ENCODE data around the gene SMOC2. TPM values are rescaled to one million over a fixed set of nuclear protein-coding genes. Genes with fewer than 3 reads are reported as not detected.

Gene SMOC2
- total RNA-seq, 1 experiment from 2014 or later = 2.1 TPM

DNA sequence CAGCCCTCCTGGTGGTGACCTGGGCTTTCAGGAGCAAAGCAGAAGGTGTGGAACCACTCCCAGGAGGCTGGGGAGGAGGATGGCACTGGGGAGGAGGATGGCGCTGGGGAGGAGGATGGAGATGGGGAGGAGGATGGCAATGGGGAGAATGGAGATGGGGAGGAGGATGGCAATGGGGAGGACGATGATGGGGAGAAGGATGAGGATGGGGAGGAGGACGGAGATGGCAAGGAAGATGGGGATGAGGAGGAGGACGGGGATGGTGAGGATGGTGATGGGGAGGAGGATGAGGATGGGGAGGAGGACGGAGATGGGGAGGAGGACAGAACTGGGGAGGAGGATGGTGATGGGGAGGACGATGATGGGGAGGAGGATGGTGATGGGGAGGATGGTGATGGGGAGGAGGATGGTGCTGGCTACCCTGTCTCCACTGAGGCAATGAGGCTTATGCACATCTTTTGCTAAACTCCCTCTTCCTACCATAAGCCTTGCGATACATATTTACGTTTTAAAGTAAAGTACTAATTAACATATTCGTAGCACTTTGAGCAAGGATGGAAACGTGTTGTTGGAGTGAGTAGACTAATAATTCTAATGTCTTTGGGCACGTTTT, 7.4 kb downstream of the SMOC2 start:
- no peak overlapping the region for H3K4me3 Mint-ChIP-seq
- H2BK12ac ChIP-seq (ENCODE audit: insufficient read length, low read depth, low read length) = no peak overlapping the region
- no peak overlapping the region for H2BK120ac ChIP-seq (ENCODE audit: low read depth, low read length, poor library complexity, severe bottlenecking)
- TF ChIP-seq, protein P1, sequence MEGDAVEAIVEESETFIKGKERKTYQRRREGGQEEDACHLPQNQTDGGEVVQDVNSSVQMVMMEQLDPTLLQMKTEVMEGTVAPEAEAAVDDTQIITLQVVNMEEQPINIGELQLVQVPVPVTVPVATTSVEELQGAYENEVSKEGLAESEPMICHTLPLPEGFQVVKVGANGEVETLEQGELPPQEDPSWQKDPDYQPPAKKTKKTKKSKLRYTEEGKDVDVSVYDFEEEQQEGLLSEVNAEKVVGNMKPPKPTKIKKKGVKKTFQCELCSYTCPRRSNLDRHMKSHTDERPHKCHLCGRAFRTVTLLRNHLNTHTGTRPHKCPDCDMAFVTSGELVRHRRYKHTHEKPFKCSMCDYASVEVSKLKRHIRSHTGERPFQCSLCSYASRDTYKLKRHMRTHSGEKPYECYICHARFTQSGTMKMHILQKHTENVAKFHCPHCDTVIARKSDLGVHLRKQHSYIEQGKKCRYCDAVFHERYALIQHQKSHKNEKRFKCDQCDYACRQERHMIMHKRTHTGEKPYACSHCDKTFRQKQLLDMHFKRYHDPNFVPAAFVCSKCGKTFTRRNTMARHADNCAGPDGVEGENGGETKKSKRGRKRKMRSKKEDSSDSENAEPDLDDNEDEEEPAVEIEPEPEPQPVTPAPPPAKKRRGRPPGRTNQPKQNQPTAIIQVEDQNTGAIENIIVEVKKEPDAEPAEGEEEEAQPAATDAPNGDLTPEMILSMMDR (conservative IDR thresholded peaks at IDR 0.05) = no peak
- H3T11ph ChIP-seq (ENCODE audit: low read length) = no peak overlapping the region
- no peak for DNase-seq
- H3K23ac ChIP-seq (ENCODE audit: insufficient read length, low read depth, low read length) = no peak overlapping the region
- H3K4me2 ChIP-seq (ENCODE audit: insufficient read depth, insufficient read length, low read length) = no peak overlapping the region
- H3K27ac ChIP-seq (ENCODE audit: insufficient read length, low read depth, low read length) = no peak overlapping the region
- H3K27ac Mint-ChIP-seq = no peak overlapping the region
- H3K4me1 ChIP-seq (ENCODE audit: insufficient read depth, low read length) = peaks cover 2% of the 10 kb centered on the region; the same call in 1 of the 2 replicates
- H3K79me1 ChIP-seq (ENCODE audit: insufficient read depth, low read depth, low read length, poor library complexity, severe bottlenecking) = no peaks in the 10 kb centered on the region
- no peak overlapping the region for H2BK20ac ChIP-seq (ENCODE audit: low read depth, low read length, poor library complexity, severe bottlenecking)
- H2AFZ ChIP-seq (ENCODE audit: low read length) = no peak overlapping the region
- H3K4ac ChIP-seq (ENCODE audit: low read depth, low read length) = no peak overlapping the region
- H4K5ac ChIP-seq (ENCODE audit: insufficient read length, low read depth, low read length) = no peak overlapping the region
- peaks cover 23 to 34% of the 10 kb centered on the region in 2 experiments for H3K4me1 Mint-ChIP-seq
- H3K36me3 Mint-ChIP-seq (ENCODE audit: insufficient read depth in 1 of 3, low read depth in 3 of 3) = no peaks in the 10 kb centered on the region
- H3K27me3 Mint-ChIP-seq (ENCODE audit: low read depth) = peaks cover 23% of the 10 kb centered on the region
- no peaks in the 10 kb centered on the region for H3K79me2 ChIP-seq (ENCODE audit: insufficient read depth, low read length)
- no peak overlapping the region for H2BK15ac ChIP-seq (ENCODE audit: low read depth, low read length)
- no peak overlapping the region for H3K18ac ChIP-seq (ENCODE audit: insufficient read length, low read depth, low read length)
- no peaks in the 10 kb centered on the region for H3K9me3 ChIP-seq (ENCODE audit: control insufficient read depth, low read depth, low read length)
- no peaks in the 10 kb centered on the region for H3K23me2 ChIP-seq (ENCODE audit: insufficient read length, low read depth, low read length, poor library complexity, severe bottlenecking)
- no peaks in the 10 kb centered on the region; the same call in 1 of the 2 replicates for H3K27me3 ChIP-seq (ENCODE audit: insufficient read depth, low read length)
- H2AK5ac ChIP-seq (ENCODE audit: insufficient read length, low read length) = no peak overlapping the region
- H3K56ac ChIP-seq (ENCODE audit: insufficient read length, low read depth, low read length) = no peak overlapping the region
- no peak overlapping the region for H3K14ac ChIP-seq (ENCODE audit: insufficient read depth, low read length)
- H4K8ac ChIP-seq (replicated peaks; ENCODE audit: insufficient read length, low read depth, low read length) = no peak overlapping the region
- no peak overlapping the region for H2BK5ac ChIP-seq (ENCODE audit: insufficient read length, low read length)
- H3K9me3 Mint-ChIP-seq = no peaks in the 10 kb centered on the region
- H4K20me1 ChIP-seq (ENCODE audit: control insufficient read depth, insufficient read depth, insufficient read length) = no peaks in the 10 kb centered on the region
- WGBS (ENCODE audit: extremely low coverage, insufficient read length, low lambda C conversion rate) = 100% methylated on average over 5 of the region's 11 CpGs
- H4K91ac ChIP-seq (ENCODE audit: insufficient read length, low read depth, low read length) = no peak overlapping the region
- H3K9ac ChIP-seq (ENCODE audit: extremely low read depth, insufficient read length, low read length) = no peak overlapping the region
